B cell (primary cell): ENCODE data around the gene DLX2. TPM values are rescaled to one million over a fixed set of nuclear protein-coding genes. Genes with fewer than 3 reads are reported as not detected.

Experiments used
- ATAC-seq: fragments of 200-7000 bp; cut with Tn5 transposase; one replicate; pipeline ENCODE4 v1.10.0; 2021; ENCODE audit warnings: low read depth, mild to moderate bottlenecking, moderate number of reproducible peaks, moderate library complexity
- CTCF ChIA-PET: fragments of 350-600 bp; sonication (Branson Sonifier 250); formaldehyde crosslinking; loops from one replicate; lab custom pipeline; 2021; ENCODE audit warnings: antibody characterized with exemption, inconsistent platforms; lab: Charles Lee
- POLR2A ChIA-PET: fragments of 350-600 bp; sonication (Branson Sonifier 250); formaldehyde crosslinking; loops from one replicate; lab custom pipeline; 2021; ENCODE audit warnings: antibody characterized with exemption; lab: Charles Lee
- DNase-seq: peaks from one replicate; pipeline ENCODE4 v3.0.0; 2013
- H2AFZ ChIP-seq: 2 replicates; pipeline ENCODE4 v1.6.1; 2012; ENCODE audit warnings: mild to moderate bottlenecking, low read depth, low read length; ENCODE audit not compliant: insufficient read depth, poor library complexity, severe bottlenecking
- H3K27ac ChIP-seq, 2 donors: 1 replicate in 1 of 2; 2 replicates in 1 of 2; pipeline ENCODE4 v1.5.1; 2012 to 2013; ENCODE audit warnings: low read length in 2 of 2, mild to moderate bottlenecking in 2 of 2, moderate library complexity in 1 of 2
- H3K27me3 ChIP-seq, 4 experiments: fragments of 200-600 bp in 1 of 4; sonication (generic) in 1 of 4; replicated peaks in 1 of 4; 1 replicate in 2 of 4; 2 replicates in 2 of 4; pipeline versions ENCODE4 v1.6.1 to v1.7.0; 2013 to 2016; ENCODE audit warnings: low read length in 3 of 4, mild to moderate bottlenecking in 2 of 4, mixed read lengths in 1 of 4, moderate library complexity in 1 of 4; ENCODE audit not compliant: insufficient read depth in 4 of 4, control insufficient read depth in 3 of 4; ENCODE audit errors: control extremely low read depth in 1 of 4
- H3K36me3 ChIP-seq, 2 experiments: replicated peaks in 1 of 2; 1 replicate in 1 of 2; 2 replicates in 1 of 2; pipeline versions ENCODE4 v1.6.1 to v1.7.1; 2013; ENCODE audit warnings: low read length in 1 of 2; ENCODE audit not compliant: insufficient read depth in 2 of 2, control insufficient read depth in 1 of 2; ENCODE audit errors: control extremely low read depth in 1 of 2, extremely low read depth in 1 of 2
- H3K4me1 ChIP-seq, 2 donors: fragments of 200-600 bp in 1 of 2; sonication (generic) in 1 of 2; 1 replicate in 1 of 2; 2 replicates in 1 of 2; pipeline versions ENCODE4 v1.5.1 to v1.6.1; 2013 to 2017; ENCODE audit warnings: low read length in 2 of 2; ENCODE audit not compliant: control insufficient read depth in 2 of 2, insufficient read depth in 2 of 2
- H3K4me2 ChIP-seq: replicated peaks from 2 replicates; pipeline ENCODE3; 2012; ENCODE audit warnings: mild to moderate bottlenecking, low read depth, low read length; ENCODE audit not compliant: poor library complexity, severe bottlenecking
- H3K4me3 ChIP-seq, 5 experiments: fragments of 200-600 bp in 1 of 5; sonication (generic) in 1 of 5; 1 replicate in 3 of 5; 2 replicates in 2 of 5; pipeline versions ENCODE4 v1.5.1 to v1.7.0; 2011 to 2016; ENCODE audit warnings: low read length in 4 of 5, mild to moderate bottlenecking in 4 of 5, low read depth in 2 of 5, control low read depth in 1 of 5, moderate library complexity in 1 of 5; ENCODE audit not compliant: insufficient read depth in 1 of 5; ENCODE audit errors: control extremely low read depth in 1 of 5, extremely low read depth in 1 of 5
- H3K79me2 ChIP-seq: fragments of 200-600 bp; sonication (generic); one replicate; pipeline ENCODE4 v1.6.0; 2016; ENCODE audit warnings: low read length; ENCODE audit not compliant: control insufficient read depth, insufficient read depth
- H3K9ac ChIP-seq: fragments of 200-600 bp; sonication (generic); 2 replicates; pipeline ENCODE4 v1.6.1; 2017; ENCODE audit warnings: mild to moderate bottlenecking, low read length, moderate library complexity
- H3K9me3 ChIP-seq, 3 donors: one replicate each; pipeline versions ENCODE4 v1.6.1 to v1.7.1; 2013; ENCODE audit warnings: low read length in 2 of 3; ENCODE audit not compliant: control insufficient read depth in 2 of 3, insufficient read depth in 1 of 3; ENCODE audit errors: control extremely low read depth in 1 of 3
- H4K20me1 ChIP-seq: 2 replicates; pipeline ENCODE4 v1.6.0; 2012; ENCODE audit warnings: mild to moderate bottlenecking, low read length; ENCODE audit not compliant: insufficient read depth, control insufficient read depth, poor library complexity, severe bottlenecking
- H3K27ac Mint-ChIP-seq: one replicate; pipeline ENCODE4 v1.8.0; 2021; ENCODE audit warnings: mixed read lengths
- H3K27me3 Mint-ChIP-seq: one replicate; pipeline ENCODE4 v1.8.0; 2021; ENCODE audit warnings: mixed read lengths
- H3K4me1 Mint-ChIP-seq: one replicate; pipeline ENCODE4 v1.8.0; 2021; ENCODE audit warnings: mixed read lengths
- H3K4me3 Mint-ChIP-seq: one replicate; pipeline ENCODE4 v1.8.0; 2021; ENCODE audit warnings: mixed read lengths
- H3K9me3 Mint-ChIP-seq: one replicate; pipeline ENCODE4 v1.8.0; 2022; ENCODE audit warnings: mixed read lengths; ENCODE audit not compliant: insufficient read depth
- CTCF ChIP-seq: fragments of 200-600 bp; IDR thresholded peaks from one replicate; pipeline ENCODE4 v1.8.0; 2022; ENCODE audit warnings: antibody characterized with exemption, mild to moderate bottlenecking
- EZH2 ChIP-seq: IDR thresholded peaks from 2 replicates; pipeline ENCODE4 v1.6.1; 2012; ENCODE audit warnings: borderline replicate concordance, low read depth, mild to moderate bottlenecking, moderate library complexity, low read length; ENCODE audit not compliant: insufficient read depth, poor library complexity, severe bottlenecking
- WGBS: methylation state at CpG from one replicate; pipeline ENCODE4 v1.1.5; 2013; ENCODE audit warnings: missing lambda C conversion rate; ENCODE audit not compliant: insufficient coverage; 5-methylcytosine and 5-hydroxymethylcytosine counted together
- intact Hi-C: fragments of 100-400 bp; cut with micrococcal nuclease; formaldehyde crosslinking; loops from one replicate; pipeline ENCODE4 v1.10.0; 2022
- polyA plus RNA-seq: library from polyadenylated mRNA; depleted of rRNA; stranded (reverse); fragments of >200 nt; gene quantifications from 2 replicates; pipeline ENCODE4 v1.2.3, GENCODE V29; 2012
- total RNA-seq, 2 donors: library from RNA; stranded (reverse); fragments of 120-200 nt in 1 of 2; gene quantifications; 1 replicate in 1 of 2; 2 replicates in 1 of 2; pipeline versions ENCODE4 v1.2.3 to v1.2.4, GENCODE V29; 2013 to 2022

DLX2 gene
- total and polyA plus RNA-seq, 2 donors (not counting 1 experiment from before 2014, with no cell fraction given), result 0.13 to 0.52 TPM

DNA sequence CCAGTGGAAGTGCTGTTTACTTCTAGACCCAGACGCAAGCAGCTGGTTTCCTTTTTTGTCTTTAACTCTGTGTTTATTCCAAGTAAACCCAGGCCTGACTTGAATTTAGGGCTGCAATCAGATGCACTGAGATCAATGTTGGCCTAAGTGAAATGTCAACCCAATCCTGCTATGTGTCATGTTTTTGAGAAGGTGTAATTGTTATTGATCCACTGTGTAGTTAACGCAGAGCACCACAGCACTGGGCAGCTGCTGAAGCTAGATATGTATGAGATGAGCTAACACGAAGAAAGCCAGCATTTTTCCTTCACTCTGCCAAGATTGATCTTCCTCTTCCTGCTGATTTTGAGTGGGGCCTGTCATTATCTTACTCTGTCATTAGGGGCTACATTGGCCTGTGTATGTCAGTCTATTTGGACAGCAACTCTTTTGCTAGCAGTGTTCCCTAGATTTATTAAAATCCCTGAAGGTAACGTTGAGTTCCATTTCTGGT lies 36.3 kb downstream of the DLX2 start:
- 96% methylated on average over 3 of the region's 4 CpGs for WGBS
- H3K27ac Mint-ChIP-seq, result no peak overlapping the region
- no peaks in the 10 kb centered on the region for H3K27me3 Mint-ChIP-seq
- ChIA-PET CTCF (no interaction called here), POLR2A (no interaction called here)
- no peaks in the 10 kb centered on the region for H3K4me1 Mint-ChIP-seq
- no peak for DNase-seq
- Histone ChIP-seq H3K79me2 (no peaks in the 10 kb centered on the region), H3K4me1 (no peaks in the 10 kb centered on the region), H3K27me3 (no peaks in the 10 kb centered on the region), H3K36me3 (peaks cover 0 to 5% of the 10 kb centered on the region in 2 experiments), H3K4me2 (no peak overlapping the region), H3K4me3 (no peak overlapping the region), H2AFZ (no peak overlapping the region), H3K9ac (no peak overlapping the region), H3K9me3 (no peaks in the 10 kb centered on the region), H4K20me1 (no peaks in the 10 kb centered on the region), H3K27ac (no peak overlapping the region)
- no peak overlapping the region for H3K4me3 Mint-ChIP-seq
- intact Hi-C loops, result no loop called here
- H3K9me3 Mint-ChIP-seq, result no peaks in the 10 kb centered on the region
- no peak for ATAC-seq
- TF ChIP-seq CTCF, result no peak

DNA sequence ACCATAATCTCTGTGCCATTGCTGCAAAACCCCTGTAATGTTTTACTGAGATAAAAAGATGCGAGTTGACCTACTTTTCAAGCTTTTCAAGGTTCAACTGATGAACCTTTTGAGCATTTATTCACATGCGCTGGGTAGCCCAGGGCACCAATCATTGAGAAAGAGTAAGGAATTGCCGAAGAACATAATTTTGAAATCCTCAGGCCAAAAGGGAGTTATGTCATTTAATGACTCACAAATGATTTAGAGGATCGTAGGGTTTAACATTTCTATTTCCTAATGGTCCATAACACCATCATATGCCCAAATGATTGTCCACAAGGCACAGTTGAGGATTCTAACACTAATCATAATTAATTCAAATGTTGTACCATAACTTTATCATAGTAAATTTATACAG lies 37.6 kb downstream of the DLX2 start:
- H3K4me2 ChIP-seq, result no peak overlapping the region
- H3K27me3 ChIP-seq, result no peaks in the 10 kb centered on the region
- peaks cover 0 to 5% of the 10 kb centered on the region in 2 experiments for H3K36me3 ChIP-seq
- no peaks in the 10 kb centered on the region for H3K27me3 Mint-ChIP-seq
- CTCF ChIA-PET, result no interaction called here
- no peaks in the 10 kb centered on the region for H3K79me2 ChIP-seq
- POLR2A ChIA-PET, result no interaction called here
- no peak for ATAC-seq
- WGBS, result no CpG with 5 or more reads among the region's 4 CpGs
- no peak overlapping the region for H3K27ac Mint-ChIP-seq
- TF ChIP-seq EZH2 (no peak), CTCF (no peak)
- H2AFZ ChIP-seq, result no peak overlapping the region
- DNase-seq, result no peak
- no peak overlapping the region for H3K9ac ChIP-seq
- H3K4me3 Mint-ChIP-seq, result no peak overlapping the region
- H3K4me1 ChIP-seq, result no peaks in the 10 kb centered on the region
- H4K20me1 ChIP-seq, result no peaks in the 10 kb centered on the region
- H3K4me1 Mint-ChIP-seq, result no peaks in the 10 kb centered on the region
- no peak overlapping the region for H3K27ac ChIP-seq
- intact Hi-C loops, result no loop called here
- H3K4me3 ChIP-seq, result no peak overlapping the region
- no peaks in the 10 kb centered on the region for H3K9me3 Mint-ChIP-seq
- no peaks in the 10 kb centered on the region for H3K9me3 ChIP-seq
